ENCODE measurements around the gene AP3B2. TPM values are rescaled to one million over a fixed set of nuclear protein-coding genes. Genes with fewer than 3 reads are reported as not detected.

The AP3B2 gene
- total RNA-seq, 1 donor from 2014 or later, result 3.8 TPM

DNA sequence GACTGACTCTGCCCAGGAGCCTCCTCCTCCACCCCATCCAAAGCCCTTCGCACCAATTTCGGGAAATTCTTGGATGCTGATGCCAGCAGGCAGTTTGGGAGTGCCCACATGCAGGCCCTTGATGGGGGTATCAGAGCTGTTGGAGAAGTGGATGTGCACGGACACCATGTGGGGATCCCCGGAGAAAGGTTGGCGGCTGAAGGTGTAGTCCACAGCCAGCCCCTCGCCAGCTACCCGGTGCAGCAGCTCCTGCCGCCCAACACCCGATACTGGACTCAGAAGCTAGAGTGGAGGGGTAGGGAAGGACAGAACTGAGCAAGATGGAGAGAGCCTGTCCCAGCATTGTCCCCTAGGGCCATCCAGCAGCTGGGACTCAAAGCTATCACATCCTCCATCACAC lies 47.0 kb downstream of the AP3B2 start:
- no peaks in the 10 kb centered on the region for H3K27me3 ChIP-seq
- no peaks in the 10 kb centered on the region for H3K9me3 ChIP-seq
- DNase-seq (no peak), ATAC-seq (no peak)
- H3K4me3 ChIP-seq, result no peak overlapping the region
- intact Hi-C loops (cut with DNase I), result no loop called here
- H3K27ac ChIP-seq, result no peak overlapping the region
- TF ChIP-seq, protein P1, sequence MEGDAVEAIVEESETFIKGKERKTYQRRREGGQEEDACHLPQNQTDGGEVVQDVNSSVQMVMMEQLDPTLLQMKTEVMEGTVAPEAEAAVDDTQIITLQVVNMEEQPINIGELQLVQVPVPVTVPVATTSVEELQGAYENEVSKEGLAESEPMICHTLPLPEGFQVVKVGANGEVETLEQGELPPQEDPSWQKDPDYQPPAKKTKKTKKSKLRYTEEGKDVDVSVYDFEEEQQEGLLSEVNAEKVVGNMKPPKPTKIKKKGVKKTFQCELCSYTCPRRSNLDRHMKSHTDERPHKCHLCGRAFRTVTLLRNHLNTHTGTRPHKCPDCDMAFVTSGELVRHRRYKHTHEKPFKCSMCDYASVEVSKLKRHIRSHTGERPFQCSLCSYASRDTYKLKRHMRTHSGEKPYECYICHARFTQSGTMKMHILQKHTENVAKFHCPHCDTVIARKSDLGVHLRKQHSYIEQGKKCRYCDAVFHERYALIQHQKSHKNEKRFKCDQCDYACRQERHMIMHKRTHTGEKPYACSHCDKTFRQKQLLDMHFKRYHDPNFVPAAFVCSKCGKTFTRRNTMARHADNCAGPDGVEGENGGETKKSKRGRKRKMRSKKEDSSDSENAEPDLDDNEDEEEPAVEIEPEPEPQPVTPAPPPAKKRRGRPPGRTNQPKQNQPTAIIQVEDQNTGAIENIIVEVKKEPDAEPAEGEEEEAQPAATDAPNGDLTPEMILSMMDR (IDR thresholded peaks at IDR 0.05), result no peak
- H3K36me3 ChIP-seq, result no peaks in the 10 kb centered on the region
- H3K4me1 ChIP-seq, result no peaks in the 10 kb centered on the region

DNA sequence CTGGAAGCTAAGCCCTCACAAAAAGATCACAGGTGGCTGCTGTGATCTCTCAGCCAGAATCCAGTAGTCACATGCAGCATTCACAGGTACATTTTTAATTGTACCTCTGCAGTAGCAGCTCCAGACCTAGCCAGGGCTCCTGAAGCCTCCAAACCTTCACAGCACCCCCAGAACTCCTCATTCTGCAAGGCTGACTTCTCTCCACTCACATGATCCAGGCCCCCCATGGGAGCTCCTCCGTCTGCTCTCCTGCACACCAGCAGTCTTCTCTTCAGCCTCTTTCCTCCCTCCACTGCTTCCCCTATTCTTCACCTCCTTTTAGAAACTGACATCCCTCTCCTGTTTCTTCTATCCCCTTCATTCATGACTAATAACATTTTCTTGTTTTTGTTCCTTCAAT lies 49.3 kb downstream of the AP3B2 start:
- no peaks in the 10 kb centered on the region for H3K36me3 ChIP-seq
- intact Hi-C loops (cut with DNase I), result no loop called here
- H3K4me3 ChIP-seq, result no peak overlapping the region
- DNase-seq, result no peak
- TF ChIP-seq, protein P1 (IDR thresholded peaks at IDR 0.05), result no peak
- no peaks in the 10 kb centered on the region for H3K27me3 ChIP-seq
- H3K4me1 ChIP-seq, result no peaks in the 10 kb centered on the region
- no peaks in the 10 kb centered on the region for H3K9me3 ChIP-seq
- no peak overlapping the region for H3K27ac ChIP-seq
- no peak for ATAC-seq

DNA sequence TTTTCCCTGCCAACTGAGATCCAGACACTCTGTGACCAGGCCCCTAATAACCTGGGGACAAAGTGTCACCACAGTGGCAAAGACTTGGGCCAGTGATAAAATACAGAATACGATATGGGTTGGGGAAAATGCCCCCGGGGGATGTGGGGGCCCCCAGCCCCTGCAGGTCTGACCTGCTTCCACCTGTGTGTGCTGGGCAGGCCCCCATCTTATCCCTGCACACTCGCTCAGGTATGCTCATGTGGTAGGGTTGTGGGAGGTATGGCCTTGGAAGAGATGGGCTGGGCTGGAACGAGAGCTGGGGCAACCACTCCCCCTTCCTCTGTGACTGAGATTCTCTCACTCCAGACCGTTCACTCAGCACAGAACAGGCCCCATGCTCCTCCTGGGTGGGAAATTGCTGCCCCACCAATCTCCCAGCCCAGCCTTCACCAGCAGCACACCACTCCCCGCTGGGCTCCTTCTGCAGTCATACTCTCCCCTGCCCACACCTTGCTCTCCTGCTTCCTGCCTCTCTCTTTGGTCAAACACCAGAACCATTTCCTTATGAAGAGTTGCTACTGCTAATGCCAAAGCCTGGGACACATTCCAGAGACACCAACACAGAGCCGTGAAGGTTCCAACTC lies 52.9 kb downstream of the AP3B2 start:
- H3K27ac ChIP-seq, result no peak overlapping the region
- H3K4me3 ChIP-seq, result no peak overlapping the region
- DNase-seq (no peak), ATAC-seq (no peak)
- intact Hi-C loops (cut with DNase I), result no loop called here
- no peaks in the 10 kb centered on the region for H3K36me3 ChIP-seq
- TF ChIP-seq, protein P1 (IDR thresholded peaks at IDR 0.05), result no peak
- H3K9me3 ChIP-seq, result no peaks in the 10 kb centered on the region
- no peaks in the 10 kb centered on the region for H3K4me1 ChIP-seq
- H3K27me3 ChIP-seq, result no peaks in the 10 kb centered on the region

DNA sequence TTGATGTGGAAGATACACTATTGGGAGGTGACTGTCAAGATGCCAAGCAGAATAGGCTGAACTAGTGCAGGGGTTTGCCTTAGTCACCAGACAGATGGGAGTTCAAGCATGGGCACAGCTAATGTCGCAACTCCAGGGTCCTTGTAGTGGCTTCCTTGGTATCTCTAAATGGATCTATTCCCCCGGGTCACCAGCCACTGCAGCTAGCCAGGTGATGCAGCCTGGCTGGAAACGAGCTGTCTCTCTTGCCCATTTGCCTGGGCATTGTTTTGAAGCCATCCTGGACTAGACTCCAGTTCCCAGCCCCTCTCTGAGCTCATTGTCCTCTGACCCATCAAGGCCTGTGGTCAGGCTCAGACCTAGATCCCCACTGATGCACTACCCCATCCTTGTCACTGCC lies 54.1 kb downstream of the AP3B2 start:
- H3K9me3 ChIP-seq, result no peaks in the 10 kb centered on the region
- ATAC-seq (no peak), DNase-seq (no peak)
- no peak overlapping the region for H3K4me3 ChIP-seq
- TF ChIP-seq, protein P1 (IDR thresholded peaks at IDR 0.05), result no peak
- no peaks in the 10 kb centered on the region for H3K4me1 ChIP-seq
- no peak overlapping the region for H3K27ac ChIP-seq
- H3K27me3 ChIP-seq, result no peaks in the 10 kb centered on the region
- no peaks in the 10 kb centered on the region for H3K36me3 ChIP-seq
- intact Hi-C loops (cut with DNase I), result no loop called here

DNA sequence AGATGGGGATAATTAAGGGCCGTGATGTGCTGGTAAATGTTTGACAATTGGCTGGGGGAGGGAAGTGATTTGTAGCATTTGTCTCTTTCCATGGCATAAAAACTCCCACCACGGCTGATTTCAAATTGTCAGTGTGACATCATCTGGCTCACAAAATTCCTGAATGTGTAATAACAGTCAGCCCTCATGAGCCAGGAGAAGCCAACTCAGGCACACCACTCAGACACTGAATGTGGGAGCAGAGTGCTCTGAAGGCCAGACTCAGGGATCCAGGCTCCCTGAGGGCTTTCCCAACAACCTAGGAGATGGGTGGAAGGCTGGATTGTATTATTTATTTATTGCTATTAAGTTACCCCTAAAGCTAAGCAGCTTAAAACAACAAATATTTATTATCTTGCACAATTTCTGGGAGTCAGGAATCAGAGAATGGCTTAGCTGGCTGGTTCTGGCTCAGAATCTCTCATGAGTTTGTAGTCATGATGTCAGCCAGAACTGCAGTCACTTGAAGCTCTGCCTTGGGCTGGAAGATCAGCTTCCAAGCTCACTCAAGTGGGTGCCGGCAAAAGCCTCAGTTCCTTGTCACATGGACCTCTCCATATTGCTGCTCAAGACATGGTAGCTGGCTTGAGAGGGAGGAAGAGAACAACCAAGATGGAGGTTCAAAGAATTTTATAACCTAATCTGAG lies 56.0 kb downstream of the AP3B2 start:
- no peak for ATAC-seq
- intact Hi-C loops (cut with DNase I), result no loop called here
- H3K36me3 ChIP-seq, result no peaks in the 10 kb centered on the region
- no peak for DNase-seq
- no peaks in the 10 kb centered on the region for H3K9me3 ChIP-seq
- no peaks in the 10 kb centered on the region for H3K4me1 ChIP-seq
- no peaks in the 10 kb centered on the region for H3K27me3 ChIP-seq
- TF ChIP-seq, protein P1 (IDR thresholded peaks at IDR 0.05), result no peak
- H3K27ac ChIP-seq, result no peak overlapping the region
- H3K4me3 ChIP-seq, result no peak overlapping the region

Data from upper lobe of right lung (tissue), 1 donor.